Sigmoid colon (tissue), 7 donors: ENCODE results near the gene WDR86. TPM values are rescaled to one million over a fixed set of nuclear protein-coding genes. Genes with fewer than 3 reads are reported as not detected.

Experiments
- DNase-seq: peaks from one replicate; pipeline ENCODE4 v3.0.0-alpha.2; 2019
- H3K27ac ChIP-seq, 4 donors: fragments of 200-600 bp; sonication (generic); one replicate each; pipeline ENCODE4 v1.5.1; 2016 to 2019; ENCODE audit warnings: mild to moderate bottlenecking in 1 of 4
- H3K27me3 ChIP-seq, 3 donors: fragments of 200-600 bp; sonication (generic); one replicate each; pipeline ENCODE4 v1.5.1; 2019; ENCODE audit warnings: mild to moderate bottlenecking in 1 of 3
- H3K36me3 ChIP-seq, 4 donors: fragments of 200-600 bp; sonication (generic); one replicate each; pipeline ENCODE4 v1.5.1; 2016 to 2019
- H3K4me1 ChIP-seq, 4 donors: fragments of 200-600 bp; sonication (generic); one replicate each; pipeline ENCODE4 v1.5.1; 2017 to 2019
- H3K4me3 ChIP-seq, 4 donors: fragments of 200-600 bp; sonication (generic); one replicate each; pipeline ENCODE4 v1.5.1; 2017 to 2019; ENCODE audit warnings: mild to moderate bottlenecking in 2 of 4, moderate library complexity in 1 of 4
- H3K9me3 ChIP-seq, 4 donors: fragments of 200-600 bp in 3 of 4; sonication (generic) in 3 of 4; one replicate each; pipeline versions ENCODE4 v1.5.1 to v1.6.1; 2013 to 2019
- CTCF ChIP-seq, 4 experiments: fragments of 450-650 bp in 3 of 4; fragments of 200-600 bp in 1 of 4; IDR thresholded peaks; one replicate each; pipeline ENCODE4 v1.5.1; 2016 to 2019; ENCODE audit warnings: antibody characterized with exemption in 4 of 4, mild to moderate bottlenecking in 3 of 4, moderate library complexity in 2 of 4
- EP300 ChIP-seq, 4 donors: sonication (generic); formaldehyde crosslinking; IDR thresholded peaks; one replicate each; pipeline ENCODE4 v1.6.1; 2017; ENCODE audit warnings: antibody characterized with exemption in 4 of 4
- POLR2A ChIP-seq, 2 donors: fragments of 450-650 bp; IDR thresholded peaks; one replicate each; pipeline ENCODE4 v1.6.1; 2016; ENCODE audit warnings: antibody characterized with exemption in 2 of 2, mild to moderate bottlenecking in 2 of 2, moderate library complexity in 2 of 2
- POLR2AphosphoS5 ChIP-seq, 4 donors: sonication (generic); formaldehyde crosslinking; IDR thresholded peaks; one replicate each; pipeline ENCODE4 v1.6.1; 2017; ENCODE audit warnings: antibody characterized with exemption in 4 of 4
- WGBS, 2 donors: extraction: QIAGEN DNeasy Blood & Tissue Kit; methylation state at CpG; one replicate each; pipeline ENCODE4 v1.1.7; 2013; 5-methylcytosine and 5-hydroxymethylcytosine counted together
- intact Hi-C: fragments of 100-400 bp; cut with DNase I; formaldehyde crosslinking; loops from one replicate; pipeline ENCODE4 v1.15.1; 2023
- polyA plus RNA-seq, 3 donors: library from polyadenylated mRNA; stranded (reverse); fragments of 200-250 nt; gene quantifications; one replicate each; pipeline ENCODE4 v1.2.3, GENCODE V29; 2013
- total RNA-seq, 4 donors: library from RNA; depleted of rRNA; stranded (reverse); fragments of >200 nt; gene quantifications; one replicate each; pipeline ENCODE4 v1.1.0, GENCODE V29; 2016
- donor health status: healthy with polysubstance abuse.
- donor health status: Bipolar disorder and iron deficiency.
- donor health status: healthy.

WDR86 gene
- total and polyA plus RNA-seq, 7 donors = 0.46 to 23.8 (median 14.4) TPM

- peaks cover 3 to 44% (median 12%) of the 10 kb centered on the region in 4 donors for H3K36me3 ChIP-seq
- no peak overlapping the region for H3K4me3 ChIP-seq
- no peaks in the 10 kb centered on the region for H3K27me3 ChIP-seq
- 64 to 68% methylated on average over 5 of the region's 5 CpGs for WGBS, 2 donors
- H3K4me1 ChIP-seq = peaks cover 0 to 36% (median 31%) of the 10 kb centered on the region in 4 donors
- H3K27ac ChIP-seq = peak overlapping the region; percentile 60 to 84 (median 80)
- TF ChIP-seq EP300 (IDR thresholded peaks at IDR 0.05) (no peak), POLR2AphosphoS5 (IDR thresholded peaks at IDR 0.05) (peak; percentile 29 to 64 (median 48)), CTCF (IDR thresholded peaks at IDR 0.05) (no peak), POLR2A (IDR thresholded peaks at IDR 0.05) (no peak)
- no peaks in the 10 kb centered on the region for H3K9me3 ChIP-seq
- intact Hi-C loops = loop anchor here (10.0 kb wide), 1 partner anchor 158 kb away; no protein-coding TSS in a partner anchor
- peak; percentile 82 for DNase-seq
Measured at GRCh38 chr7:151366880-151367222, 43.0 kb downstream of the WDR86 start.

GRCh38 chr7:151366166-151366879 lies 43.5 kb downstream of the WDR86 start:
- H3K36me3 ChIP-seq = peaks cover 6 to 44% (median 15%) of the 10 kb centered on the region in 4 donors
- no peak for TF ChIP-seq EP300 (IDR thresholded peaks at IDR 0.05)
- no peak for TF ChIP-seq POLR2AphosphoS5 (IDR thresholded peaks at IDR 0.05)
- no peak for TF ChIP-seq POLR2A (IDR thresholded peaks at IDR 0.05)
- no peak for TF ChIP-seq CTCF (IDR thresholded peaks at IDR 0.05)
- WGBS, 2 donors = 80 to 89% methylated on average over 9 of the region's 9 CpGs

GRCh38 chr7:151363182-151363581 lies 46.7 kb downstream of the WDR86 start:
- Histone ChIP-seq H3K4me1 (peaks cover 0 to 29% (median 25%) of the 10 kb centered on the region in 4 donors), H3K4me3 (no peak overlapping the region), H3K36me3 (peaks cover 11 to 50% (median 27%) of the 10 kb centered on the region in 4 donors), H3K27ac (no peak overlapping the region), H3K27me3 (no peaks in the 10 kb centered on the region), H3K9me3 (no peaks in the 10 kb centered on the region)
- TF ChIP-seq POLR2AphosphoS5 (IDR thresholded peaks at IDR 0.05) (no peak), POLR2A (IDR thresholded peaks at IDR 0.05) (no peak), CTCF (IDR thresholded peaks at IDR 0.05) (no peak), EP300 (IDR thresholded peaks at IDR 0.05) (no peak)
- intact Hi-C loops = loop anchor here (10.0 kb wide), 1 partner anchor 162 kb away; no protein-coding TSS in a partner anchor
- 98 to 100% methylated on average over 1 of the region's 1 CpG for WGBS, 2 donors
- no peak for DNase-seq

More at GRCh38 chr7:151366166-151366879, 43.5 kb downstream of the WDR86 start:
- H3K27me3 ChIP-seq = no peaks in the 10 kb centered on the region
- H3K27ac ChIP-seq = peak overlapping the region; percentile 60 to 84 (median 80)
- H3K4me3 ChIP-seq = no peak overlapping the region
- peak; percentile 43 for DNase-seq
- no peaks in the 10 kb centered on the region for H3K9me3 ChIP-seq
- intact Hi-C loops = loop anchor here (10.0 kb wide), 1 partner anchor 158 kb away; no protein-coding TSS in a partner anchor
- H3K4me1 ChIP-seq = peaks cover 0 to 36% (median 31%) of the 10 kb centered on the region in 4 donors

- peaks cover 17 to 68% (median 43%) of the 10 kb centered on the region in 4 donors for H3K36me3 ChIP-seq
- H3K4me1 ChIP-seq = peaks cover 0 to 12% (median 8%) of the 10 kb centered on the region in 4 donors
- H3K4me3 ChIP-seq = no peak overlapping the region
- intact Hi-C loops = loop anchor here (10.0 kb wide), 1 partner anchor 163 kb away; no protein-coding TSS in a partner anchor
- H3K9me3 ChIP-seq = no peaks in the 10 kb centered on the region
- no peak overlapping the region for H3K27ac ChIP-seq
- no peaks in the 10 kb centered on the region for H3K27me3 ChIP-seq
- DNase-seq = peak; percentile 57
- TF ChIP-seq EP300 (IDR thresholded peaks at IDR 0.05) (no peak), POLR2A (IDR thresholded peaks at IDR 0.05) (no peak), POLR2AphosphoS5 (IDR thresholded peaks at IDR 0.05) (no peak), CTCF (IDR thresholded peaks at IDR 0.05) (no peak)
- 92% methylated on average over 3 of the region's 3 CpGs for WGBS, 2 donors
Measured at GRCh38 chr7:151361193-151361959, 48.5 kb downstream of the WDR86 start.
